ENCODE results near the gene AMIGO2.

The AMIGO2 gene

DNA sequence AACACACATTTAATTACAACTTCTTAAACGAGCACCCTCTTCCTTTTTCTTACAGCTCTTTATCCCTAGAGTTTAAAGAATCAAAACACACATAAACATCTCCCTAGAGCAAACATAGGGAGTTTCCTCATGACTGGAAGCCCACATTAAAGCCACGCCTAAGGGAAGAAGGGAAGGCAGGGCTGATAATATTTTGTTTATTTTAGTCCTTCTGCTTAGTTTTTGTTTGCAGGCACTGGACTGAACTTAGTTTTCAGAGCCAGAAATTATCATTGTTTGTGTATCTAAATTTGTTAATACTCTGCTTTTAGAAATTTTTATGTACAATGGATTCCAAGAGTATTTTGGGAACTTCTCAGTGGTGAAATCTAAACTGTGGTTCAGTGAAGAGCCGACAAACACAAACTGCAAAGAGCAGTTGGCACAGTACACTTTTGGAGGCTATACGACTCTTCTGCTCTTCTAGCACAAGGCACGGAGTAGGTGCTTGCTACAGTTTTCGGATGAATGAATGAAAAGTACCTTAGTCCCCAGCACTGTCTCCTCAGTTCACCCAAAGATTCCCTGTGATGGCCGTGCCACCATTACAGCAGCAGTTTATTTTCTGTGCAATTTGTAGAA is 17.6 kb upstream of the AMIGO2 start:
- no peak for DNase-seq

DNA sequence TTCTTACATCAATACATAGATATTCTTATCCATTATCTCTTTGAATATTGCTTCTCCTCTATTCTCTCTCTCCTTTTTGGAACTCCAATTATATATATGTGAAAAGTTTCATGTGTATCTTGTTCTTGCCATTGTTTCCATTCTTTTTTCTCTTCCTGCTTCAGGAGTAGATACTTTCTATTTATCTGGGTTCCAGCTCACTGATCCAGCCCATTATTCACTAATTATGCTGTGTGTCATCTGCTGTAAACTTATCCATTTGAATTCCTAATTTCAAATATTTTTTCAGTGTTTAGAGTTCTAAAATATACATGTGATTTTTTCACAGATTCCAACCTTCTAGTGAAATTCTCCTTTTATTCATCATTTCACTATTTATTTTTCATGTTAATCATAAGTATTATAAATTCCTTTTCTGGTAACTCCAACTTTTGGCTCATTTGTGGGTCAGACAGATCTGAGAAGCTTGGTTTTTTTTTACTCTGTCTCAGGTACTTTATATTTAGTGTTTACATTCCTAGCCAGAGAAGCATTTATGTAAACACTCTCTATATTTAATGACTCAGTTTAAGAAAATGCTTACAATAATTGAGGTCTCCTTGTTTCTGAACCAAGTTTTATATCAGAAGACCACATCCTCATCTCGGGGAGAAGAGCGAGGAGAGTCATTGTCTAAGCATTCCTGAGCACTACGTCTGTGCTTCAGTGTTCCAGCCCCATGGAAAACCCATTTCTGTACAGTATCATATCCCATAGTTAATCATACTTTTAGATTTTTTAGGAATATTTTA is 15.9 kb upstream of the AMIGO2 start:
- DNase-seq: no peak

DNA sequence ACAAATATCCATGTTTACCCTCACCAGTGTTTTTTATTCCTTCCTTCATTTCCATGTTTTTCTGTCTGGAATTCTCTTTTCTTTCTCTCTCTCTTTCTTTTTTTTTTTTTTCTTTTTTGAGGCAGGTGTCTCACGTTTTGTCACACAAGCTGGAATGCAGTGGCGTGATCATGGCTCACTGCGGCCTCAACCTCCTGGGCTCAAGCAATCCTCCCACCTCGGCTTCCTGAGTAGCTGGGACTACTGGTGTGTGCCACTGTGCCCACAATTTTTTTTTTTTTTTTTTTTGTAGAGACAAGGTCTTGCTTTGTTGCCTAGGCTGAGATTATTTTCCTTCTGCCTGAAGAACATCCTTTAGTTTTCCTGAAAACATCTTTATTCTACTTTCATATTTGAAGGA is 15.0 kb upstream of the AMIGO2 start:
- DNase-seq: no peak

DNA sequence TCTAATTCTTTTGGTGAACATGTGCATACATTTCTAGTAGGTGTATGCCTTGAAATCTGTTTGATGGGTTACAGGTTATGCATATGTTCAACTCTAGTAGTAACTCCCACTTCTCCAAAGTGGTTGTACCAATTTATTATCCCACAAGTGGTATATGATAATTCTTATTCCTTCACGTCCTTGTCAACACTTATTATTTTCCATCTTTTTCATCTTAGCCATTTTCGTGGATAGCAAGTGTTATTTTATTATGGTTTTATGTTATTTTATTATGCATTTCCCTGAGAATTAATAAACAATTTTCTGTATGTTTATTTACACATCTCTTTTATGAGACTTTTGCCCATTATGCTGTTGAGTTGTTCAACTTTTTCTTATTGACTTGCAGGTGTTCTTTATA is 11.2 kb upstream of the AMIGO2 start:
- DNase-seq: no peak

DNA sequence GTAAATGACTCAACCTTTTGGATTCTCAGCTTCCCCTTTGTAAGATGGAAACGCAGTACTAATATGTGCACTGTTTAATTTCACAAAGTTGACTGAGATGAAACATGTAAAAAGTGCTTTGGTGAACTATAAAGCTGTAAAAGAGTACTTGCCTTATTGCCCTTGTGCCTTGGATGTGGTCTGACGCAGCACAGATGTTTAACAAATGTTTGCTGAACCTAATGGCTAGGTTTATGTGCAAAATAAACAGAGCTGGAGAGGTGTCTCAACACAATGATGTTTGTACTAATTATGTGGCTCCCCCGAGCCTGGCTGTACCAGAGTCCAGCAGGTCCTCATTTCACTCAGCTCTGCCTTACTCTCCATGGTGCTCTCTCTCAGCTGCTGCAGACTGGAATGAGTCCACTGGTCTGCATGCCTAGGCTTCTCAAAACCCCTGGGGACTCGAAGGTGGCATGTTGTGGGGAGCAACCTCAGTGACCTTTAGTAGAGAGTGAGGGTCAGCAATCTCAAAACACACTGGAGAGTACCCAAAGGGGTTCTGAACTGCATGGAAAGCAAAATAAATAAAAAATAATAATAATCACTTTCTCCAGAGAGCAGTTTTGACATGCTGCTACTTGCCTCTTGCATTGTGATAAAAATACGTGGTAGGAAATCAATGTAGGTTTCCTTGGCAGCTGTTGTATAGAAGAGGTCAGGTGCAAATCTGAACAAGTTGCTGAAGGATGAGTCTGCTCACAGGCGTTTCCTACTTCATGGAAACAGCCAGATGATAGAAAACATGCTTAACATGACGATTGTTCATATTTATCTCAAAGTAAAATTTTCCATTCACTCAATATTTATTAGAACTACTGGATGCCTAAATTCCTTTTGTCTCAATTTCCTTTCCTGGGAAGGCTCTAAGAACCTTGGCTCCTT is 8.5 kb upstream of the AMIGO2 start:
- DNase-seq: no peak

DNA sequence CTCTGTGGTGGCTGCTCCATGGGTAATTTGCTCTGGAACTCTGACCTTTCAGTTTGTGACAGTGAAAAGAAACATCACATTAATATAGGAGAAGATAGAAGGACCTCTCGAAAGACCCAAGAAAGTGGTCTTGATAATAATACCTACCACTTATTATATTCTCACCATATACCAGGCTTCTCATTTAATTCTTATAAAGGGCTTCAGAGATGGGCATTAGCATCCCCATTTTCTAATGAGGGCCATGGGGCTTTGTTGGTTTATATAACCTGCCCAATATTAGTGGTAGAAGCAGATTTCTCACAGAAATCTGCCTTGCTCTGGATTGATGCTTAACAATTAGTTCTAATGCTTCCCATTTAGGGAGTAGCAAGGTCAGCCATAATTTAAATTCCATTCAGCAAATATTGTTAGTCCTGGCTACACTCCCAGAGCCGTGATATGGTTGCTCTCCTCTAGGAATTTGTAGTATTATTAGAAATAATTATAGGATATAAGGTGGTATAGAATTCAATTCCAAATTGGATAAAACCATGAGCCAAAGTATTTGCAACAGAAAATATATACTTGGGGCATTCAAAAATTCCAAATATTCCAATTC is 7.4 kb upstream of the AMIGO2 start:
- DNase-seq: no peak

DNA sequence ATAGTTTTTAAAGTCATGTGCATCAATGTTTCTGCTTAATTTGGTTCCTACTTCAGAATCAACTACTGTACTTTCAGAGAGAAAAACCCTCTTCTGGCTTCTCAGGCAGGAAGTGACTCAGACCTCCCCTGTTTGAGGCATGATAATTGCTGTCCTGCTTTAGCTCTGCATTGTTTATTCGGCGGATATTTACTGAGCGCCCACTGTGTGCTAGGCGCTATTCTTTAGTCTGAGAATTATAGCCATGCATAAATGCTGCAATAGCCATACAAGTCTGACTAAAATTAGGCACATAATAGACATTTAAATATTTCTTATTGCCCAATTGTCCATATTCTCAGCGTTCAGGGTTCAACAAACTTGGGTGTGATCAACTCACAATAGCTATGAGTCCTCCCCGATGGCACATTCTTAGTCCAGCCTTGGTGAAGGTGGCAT is 6.1 kb upstream of the AMIGO2 start:
- DNase-seq: peak; percentile 69

DNA sequence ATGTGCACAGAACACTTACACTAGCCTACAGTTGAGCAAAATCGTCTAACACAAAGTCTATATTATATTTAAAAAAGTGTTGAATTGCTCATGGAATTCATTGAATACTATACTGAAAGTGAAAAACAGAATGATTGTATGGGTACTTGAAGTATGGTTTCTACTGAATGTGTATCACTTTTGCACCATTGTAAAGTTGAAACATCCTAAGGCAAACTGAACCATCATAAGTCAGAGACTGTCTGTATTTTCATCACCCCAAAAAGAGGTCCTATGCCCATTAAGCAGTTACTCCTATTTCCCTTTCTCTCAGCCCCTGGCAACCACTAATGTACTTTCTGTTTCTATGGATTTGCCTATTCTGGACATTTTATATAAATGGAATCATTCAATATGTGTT is 4.4 kb upstream of the AMIGO2 start:
- DNase-seq: no peak

DNA sequence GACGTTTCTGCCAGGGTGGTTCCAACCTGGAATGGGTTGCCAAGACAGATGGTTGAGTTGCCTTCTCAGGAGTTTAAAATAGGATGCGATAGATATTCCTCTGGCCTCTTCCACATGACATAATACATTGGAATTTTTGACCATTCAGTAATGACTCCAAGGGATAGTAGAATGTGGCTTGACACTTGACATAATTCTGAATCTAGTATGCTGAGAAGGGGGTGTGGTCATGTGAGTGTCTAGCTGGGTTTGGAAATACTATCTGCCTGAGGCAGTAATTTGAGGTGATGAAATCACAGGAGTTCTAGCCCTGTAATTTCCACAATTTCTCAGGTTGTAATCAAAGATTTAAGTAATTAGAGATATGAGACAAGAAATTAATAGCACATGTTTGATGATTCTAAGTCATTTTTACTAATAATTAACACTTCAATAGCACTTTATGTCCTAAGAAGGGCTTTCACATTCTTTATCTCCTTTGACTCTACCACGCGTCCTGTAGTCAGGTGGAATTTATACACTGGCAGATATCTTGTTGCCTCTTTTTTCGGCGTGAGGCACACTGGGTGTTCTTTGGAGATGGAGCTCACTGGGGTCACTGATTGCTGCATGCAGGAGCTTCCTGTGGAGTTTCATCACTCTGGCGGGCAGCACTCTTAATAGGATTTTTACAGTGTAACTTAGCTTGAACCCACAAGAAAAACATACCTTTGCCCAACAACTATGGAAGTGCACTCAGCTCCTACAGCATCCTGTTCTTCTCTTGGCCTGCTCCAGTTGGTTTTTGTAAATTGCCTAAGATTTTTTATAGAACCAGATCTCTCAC is 3.2 kb upstream of the AMIGO2 start:
- no peak for DNase-seq

DNA sequence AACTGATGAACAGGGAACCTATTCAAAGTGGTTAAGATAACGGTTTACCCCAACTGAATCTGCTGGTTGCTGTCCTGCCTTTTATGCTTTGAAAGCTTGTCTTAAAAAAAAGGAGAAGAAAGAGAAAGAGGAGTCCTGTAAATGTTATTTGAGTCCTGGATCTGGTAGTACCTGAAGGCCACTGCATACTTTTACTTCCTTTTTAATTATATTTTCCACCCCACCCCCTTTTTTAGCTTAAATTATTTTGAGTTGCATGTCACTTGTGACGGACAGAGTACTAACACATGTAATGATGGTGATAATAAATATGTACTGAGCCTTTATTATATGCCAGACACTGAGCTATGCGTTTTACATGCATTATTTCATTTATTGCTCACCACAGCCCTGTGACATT is 2.5 kb upstream of the AMIGO2 start:
- no peak for DNase-seq

DNA sequence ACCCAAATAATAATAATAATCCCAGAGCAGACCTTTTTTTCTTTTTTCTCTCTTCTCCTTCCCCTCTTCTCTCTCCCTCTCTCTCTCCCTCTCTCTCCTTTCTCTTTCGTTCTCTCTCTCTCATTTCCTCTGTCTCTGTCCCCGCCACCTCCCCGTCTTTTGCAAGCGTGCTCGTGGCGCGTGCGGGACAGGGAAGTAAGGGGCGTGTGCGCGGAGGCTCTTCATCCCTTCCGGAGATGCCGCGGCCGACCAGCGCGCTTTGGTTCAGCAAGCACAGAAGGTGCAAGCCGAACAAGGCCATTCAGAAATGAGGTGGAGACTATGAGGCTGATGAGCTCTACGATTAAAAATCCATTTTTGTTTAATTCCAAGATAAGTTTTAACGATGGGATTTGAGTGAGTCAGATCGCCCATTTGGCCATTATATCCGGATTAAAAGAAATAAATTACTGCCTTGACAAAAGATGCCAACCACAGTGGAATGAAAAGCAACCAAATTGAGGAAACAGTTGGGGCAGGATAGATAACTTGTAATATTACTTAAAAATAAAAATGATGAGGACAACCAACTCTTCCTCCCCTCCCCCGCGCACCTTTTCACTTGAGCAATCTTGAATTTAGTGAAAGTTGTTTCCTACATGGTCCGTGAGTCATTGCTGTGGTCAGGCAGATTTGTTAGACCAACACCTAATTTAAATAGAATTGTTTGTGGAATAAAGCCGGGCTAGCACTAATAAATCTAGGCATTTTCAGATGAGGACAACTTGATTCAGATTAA is 1.2 kb upstream of the AMIGO2 start:
- peak; percentile 54 for DNase-seq

DNA sequence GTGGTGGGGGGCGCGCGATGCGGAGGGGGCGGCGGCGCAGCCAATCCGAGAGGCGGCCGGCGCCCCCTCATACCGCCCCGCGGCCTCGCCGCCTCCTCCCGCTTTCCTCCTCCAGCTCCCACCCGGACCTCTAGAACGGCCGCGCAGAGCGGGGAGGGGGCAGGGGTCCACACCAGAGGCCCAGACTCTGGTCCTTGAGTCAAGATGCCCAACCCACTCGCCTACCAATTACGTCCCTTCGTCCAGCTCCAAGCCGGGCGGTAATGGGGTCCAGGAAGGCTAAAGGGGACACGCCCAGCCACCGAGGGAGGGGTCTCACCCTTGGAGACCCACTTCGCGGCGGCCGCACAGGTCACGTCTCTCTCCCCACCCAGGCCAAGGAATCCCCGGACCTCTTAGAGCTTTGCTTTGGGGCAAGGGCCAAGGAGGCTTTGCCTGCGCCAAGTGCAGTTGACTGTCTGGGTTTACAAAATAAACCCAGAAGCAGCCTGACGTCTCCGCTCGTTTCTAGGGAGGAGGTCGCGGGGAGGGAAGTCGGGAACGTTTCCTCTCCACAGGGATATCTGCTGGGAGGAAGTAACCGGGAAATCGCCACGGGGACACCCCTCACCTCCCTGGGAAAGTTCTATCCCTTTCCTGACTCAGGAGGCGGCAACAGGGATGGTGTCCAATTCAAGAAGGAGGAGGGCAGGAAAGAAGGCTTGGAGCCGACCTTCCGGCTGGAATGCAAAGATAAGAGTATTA is 394 bp upstream of the AMIGO2 start:
- DNase-seq: peak; percentile 39

DNA sequence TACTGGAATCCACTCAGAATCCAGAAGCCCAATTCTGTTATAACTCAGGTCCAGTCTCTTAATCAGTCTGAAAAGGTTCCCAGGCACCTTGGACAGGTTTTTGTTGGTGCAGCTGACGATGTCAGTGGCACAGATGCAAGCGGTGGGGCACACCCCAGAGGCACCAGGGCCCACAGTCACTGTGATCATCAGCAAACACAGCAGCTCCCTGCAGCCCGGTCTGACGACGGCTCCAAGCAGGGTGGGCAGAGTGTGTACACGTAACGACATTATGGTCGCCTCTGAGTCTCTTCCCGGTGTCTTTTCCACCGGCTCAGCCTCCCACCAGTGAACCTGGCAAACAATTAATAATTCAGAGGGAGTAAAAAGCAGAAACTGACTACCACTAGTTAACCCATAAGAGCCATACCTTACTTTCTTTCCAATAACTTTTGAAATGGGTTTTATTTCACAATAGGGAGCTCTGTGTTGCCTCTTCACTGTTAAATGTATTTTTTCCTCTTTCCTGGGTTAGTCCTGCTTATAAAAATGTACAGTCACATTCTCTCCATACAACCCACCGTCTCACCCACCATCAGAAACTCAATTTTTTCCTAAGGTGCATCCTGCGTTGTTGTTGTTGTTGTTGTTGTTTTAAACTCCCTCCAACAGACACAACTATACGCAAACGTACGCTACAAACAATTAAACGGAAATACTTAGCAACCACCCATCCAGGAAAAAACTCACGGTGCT is 859 bp downstream of the AMIGO2 start:
- DNase-seq: peak; percentile 42

DNA sequence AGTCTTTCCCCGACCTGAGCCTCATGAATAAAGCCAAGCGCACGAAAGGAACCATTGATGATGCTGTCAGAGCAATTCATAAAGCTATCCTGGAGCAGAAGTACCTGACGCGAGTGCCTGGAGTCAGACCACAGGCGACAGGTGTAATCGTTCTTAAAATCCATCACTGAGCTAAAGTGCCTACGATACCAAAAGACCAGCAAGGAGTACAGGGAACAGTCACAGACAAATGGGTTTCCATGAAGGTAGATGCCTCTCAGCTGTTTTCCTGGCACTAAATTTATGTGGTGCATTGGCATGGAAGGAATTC is 1.7 kb downstream of the AMIGO2 start:
- DNase-seq: no peak

DNA sequence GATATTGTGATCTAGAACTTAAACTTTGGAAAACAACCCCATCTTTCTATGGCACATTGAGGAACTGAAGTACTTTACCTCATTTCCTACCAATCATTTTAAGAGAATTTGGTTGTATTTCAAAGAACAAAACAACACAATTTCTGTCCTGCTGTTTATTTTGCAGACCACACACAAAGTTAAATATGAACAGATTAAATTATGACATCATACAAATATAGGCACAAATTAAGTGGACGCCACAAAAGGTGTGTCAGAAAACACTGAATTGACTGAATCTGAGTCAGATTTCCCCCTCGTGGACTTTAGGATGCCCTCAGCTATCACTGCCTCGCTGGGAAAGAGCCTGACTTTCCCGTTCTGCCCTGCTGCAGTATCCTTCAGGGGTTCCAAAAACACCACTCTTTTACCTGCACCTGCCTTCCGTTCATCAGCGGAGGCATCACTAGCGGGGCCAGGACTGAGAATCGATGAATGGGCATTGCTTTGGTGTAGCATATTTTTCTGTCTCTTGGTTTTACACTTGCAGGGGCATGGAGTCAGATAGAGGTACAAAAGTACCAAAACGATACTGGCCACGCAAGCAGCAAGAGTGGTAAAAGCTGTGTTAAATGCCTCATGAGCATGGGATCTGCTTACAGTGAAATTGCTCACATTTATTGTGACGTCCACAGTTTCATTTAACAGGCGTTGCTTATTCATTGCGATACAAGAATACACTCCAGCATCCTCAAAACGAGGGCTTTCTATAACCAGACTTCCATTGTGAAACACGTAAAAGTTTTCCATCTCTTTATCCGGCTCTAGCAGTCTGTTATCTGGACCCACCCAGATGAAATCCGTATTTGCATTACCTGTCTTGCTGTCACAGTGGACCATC is 2.3 kb downstream of the AMIGO2 start:
- no peak for DNase-seq

DNA sequence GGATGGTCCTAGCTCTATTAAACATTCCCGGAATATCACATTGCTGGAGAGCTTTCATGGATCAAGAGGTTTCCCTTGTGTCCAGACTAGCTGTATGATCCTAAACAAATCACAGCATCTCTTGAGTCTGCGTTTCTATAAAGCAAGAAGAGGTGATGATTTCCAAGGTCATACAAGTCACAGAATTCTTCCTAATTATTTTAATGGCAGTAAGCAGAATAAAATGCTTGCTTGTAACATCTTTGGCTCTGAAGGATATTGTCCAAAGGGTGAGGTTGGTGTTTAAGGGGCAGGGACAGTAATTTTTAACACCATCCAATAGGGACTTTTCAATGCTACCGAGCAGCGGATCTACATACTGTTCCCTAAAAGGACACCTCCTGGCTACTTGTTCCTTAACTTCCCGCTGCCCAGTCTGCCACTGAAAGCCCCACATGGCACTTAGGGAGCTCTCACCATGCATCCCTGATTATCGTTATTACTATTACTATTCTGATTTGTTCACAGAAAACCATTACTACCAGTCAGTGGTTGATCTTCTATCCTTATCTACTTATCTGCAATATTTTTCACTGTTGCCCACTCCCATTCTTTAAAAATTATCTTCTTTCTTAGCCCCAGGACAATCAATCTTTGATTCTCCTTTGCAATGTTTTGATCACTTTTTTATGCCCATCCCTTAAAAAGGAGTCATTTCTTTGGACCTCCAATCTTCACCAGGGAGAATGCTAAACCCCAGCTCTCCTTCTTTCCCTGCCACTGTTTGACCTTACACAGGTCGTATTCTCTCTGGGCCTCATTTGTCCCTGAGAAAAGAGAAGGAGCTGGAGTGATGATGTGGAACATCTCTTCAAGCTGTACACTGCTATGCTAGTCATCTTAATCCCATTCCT is 4.3 kb downstream of the AMIGO2 start:
- DNase-seq: no peak

DNA sequence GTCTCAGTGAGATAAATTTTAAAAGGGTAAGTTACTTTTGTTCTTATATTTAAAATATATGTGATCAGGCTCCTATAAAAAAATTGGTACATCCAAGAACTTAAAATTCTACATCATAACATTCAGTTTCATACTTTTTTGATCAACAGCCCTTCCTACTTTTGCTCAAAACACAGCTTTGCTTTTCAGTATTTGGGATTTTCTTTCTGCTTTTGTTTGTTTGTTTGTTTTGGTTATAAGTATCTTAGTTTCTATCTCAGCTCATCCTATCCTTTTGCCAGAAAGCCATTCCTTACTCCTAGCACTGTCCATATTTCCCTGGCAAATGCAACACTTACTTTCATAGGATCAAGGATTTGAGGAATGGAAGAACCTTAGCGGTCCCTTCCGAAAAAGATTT is 5.0 kb downstream of the AMIGO2 start:
- DNase-seq: no peak

DNA sequence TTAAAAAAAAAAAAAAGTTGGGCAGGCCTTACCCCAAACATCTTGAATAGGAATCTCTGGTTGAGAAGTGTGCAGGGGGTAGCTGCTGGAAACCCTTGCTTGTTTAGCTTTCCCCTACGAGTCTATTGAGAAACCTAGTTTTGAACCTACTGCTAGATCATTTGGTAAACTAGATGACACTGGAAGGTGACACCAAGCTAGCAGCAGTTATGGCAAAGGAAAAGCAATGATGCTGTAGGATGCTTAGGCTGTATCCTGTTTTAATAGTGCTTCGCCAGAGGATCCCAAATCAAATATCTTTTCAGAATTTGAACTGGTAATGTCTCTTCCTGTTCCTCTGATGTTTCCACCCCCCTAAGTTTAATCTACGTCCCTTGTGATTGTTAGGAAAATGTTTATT is 5.8 kb downstream of the AMIGO2 start:
- no peak for DNase-seq

All from CD4-positive, alpha-beta T cell treated with Interleukin-12 subunit alpha and Interleukin-12 subunit beta, for 1 hour (primary cell).